Measurements from ENCODE around the gene MALL.
"Not testable (repeated sequence)": the region's sequence is repeated elsewhere in the genome, so short reads cannot be mapped to it uniquely, and the experiment has no call there.

The MALL gene

GRCh38 chr2:110115291-110116032, at the start of gene MALL:
Gene MALL (minus strand): TSS chr2:110115822. CDS start chr2:110115792, 30 bp downstream.
- in situ Hi-C loops (cut with MboI; ENCODE audit: low pct_unique_long_range_greater_than_20kb, low sequenced_read_pairs, unreplicated experiment), result no loop called here
- no peak for DNase-seq (ENCODE audit: low spot score)
- no peak for TF ChIP-seq CTCF (IDR thresholded peaks at IDR 0.05; ENCODE audit: extremely low read depth, insufficient read depth, missing control alignments)

GRCh38 chr2:110157153-110157793, 41.7 kb upstream of the MALL start:
- DNase-seq (ENCODE audit: low spot score), result peak; percentile 49
- in situ Hi-C loops (cut with MboI; ENCODE audit: low pct_unique_long_range_greater_than_20kb, low sequenced_read_pairs, unreplicated experiment), result no loop called here

GRCh38 chr2:110154828-110155227, 39.2 kb upstream of the MALL start:
- DNase-seq (ENCODE audit: low spot score); in situ Hi-C loops (cut with MboI; ENCODE audit: low pct_unique_long_range_greater_than_20kb, low sequenced_read_pairs, unreplicated experiment): not testable (repeated sequence)

More at GRCh38 chr2:110157153-110157793, 41.7 kb upstream of the MALL start:
- TF ChIP-seq CTCF (IDR thresholded peaks at IDR 0.05; ENCODE audit: extremely low read depth, insufficient read depth, missing control alignments), result peak; percentile 81

GRCh38 chr2:110154188-110154587, 38.6 kb upstream of the MALL start:
- DNase-seq (ENCODE audit: low spot score); in situ Hi-C loops (cut with MboI; ENCODE audit: low pct_unique_long_range_greater_than_20kb, low sequenced_read_pairs, unreplicated experiment): not testable (repeated sequence)

GRCh38 chr2:110153416-110153815, 37.8 kb upstream of the MALL start:
- in situ Hi-C loops (cut with MboI; ENCODE audit: low pct_unique_long_range_greater_than_20kb, low sequenced_read_pairs, unreplicated experiment), result no loop called here
- DNase-seq (ENCODE audit: low spot score), result no peak
- no peak for TF ChIP-seq CTCF (IDR thresholded peaks at IDR 0.05; ENCODE audit: extremely low read depth, insufficient read depth, missing control alignments)

- TF ChIP-seq CTCF (IDR thresholded peaks at IDR 0.05; ENCODE audit: extremely low read depth, insufficient read depth, missing control alignments), result no peak
- no peak for DNase-seq (ENCODE audit: low spot score)
- in situ Hi-C loops (cut with MboI; ENCODE audit: low pct_unique_long_range_greater_than_20kb, low sequenced_read_pairs, unreplicated experiment), result no loop called here
Measured at GRCh38 chr2:110152943-110153342, 37.3 kb upstream of the MALL start.

- TF ChIP-seq CTCF (IDR thresholded peaks at IDR 0.05; ENCODE audit: extremely low read depth, insufficient read depth, missing control alignments), result no peak
- in situ Hi-C loops (cut with MboI; ENCODE audit: low pct_unique_long_range_greater_than_20kb, low sequenced_read_pairs, unreplicated experiment), result no loop called here
- DNase-seq (ENCODE audit: low spot score), result no peak
Measured at GRCh38 chr2:110149330-110150220, 34.0 kb upstream of the MALL start.
